Ishikawa (cell line): ENCODE measurements around the gene CNEP1R1.

Source experiments
- CEBPB ChIP-seq: IDR thresholded peaks from 2 replicates; pipeline ENCODE4 v1.6.1; 2012
- CREB1 ChIP-seq: IDR thresholded peaks from 2 replicates; pipeline ENCODE4 v1.6.1; 2012; ENCODE audit warnings: low read depth
- EGR1 ChIP-seq: IDR thresholded peaks from 2 replicates; pipeline ENCODE4 v1.6.1; 2012
- EP300 ChIP-seq: IDR thresholded peaks from 2 replicates; pipeline ENCODE4 v1.6.1; 2012; ENCODE audit warnings: borderline replicate concordance
- FOXM1 ChIP-seq: IDR thresholded peaks from 2 replicates; pipeline ENCODE4 v1.6.1; 2012; ENCODE audit warnings: low read depth, borderline replicate concordance
- MAX ChIP-seq: IDR thresholded peaks from 2 replicates; pipeline ENCODE4 v1.6.1; 2012
- NFIC ChIP-seq: IDR thresholded peaks from 2 replicates; pipeline ENCODE4 v1.6.1; 2012
- RAD21 ChIP-seq: IDR thresholded peaks from 2 replicates; pipeline ENCODE4 v1.6.1; 2012; ENCODE audit warnings: low read depth
- REST ChIP-seq: IDR thresholded peaks from 2 replicates; pipeline ENCODE4 v1.6.1; 2012; ENCODE audit warnings: low read depth, mild to moderate bottlenecking
- TAF1 ChIP-seq: IDR thresholded peaks from 2 replicates; pipeline ENCODE4 v1.6.1; 2012; ENCODE audit warnings: low read depth, mild to moderate bottlenecking
- TCF12 ChIP-seq: IDR thresholded peaks from 2 replicates; pipeline ENCODE4 v1.6.1; 2012; ENCODE audit warnings: low read depth
- USF1 ChIP-seq: IDR thresholded peaks from 2 replicates; pipeline ENCODE4 v1.6.1; 2012

GRCh38 chr16:50086176-50086575 is 61.2 kb downstream of the CNEP1R1 start:
- no peak for TF ChIP-seq RAD21
- no peak for TF ChIP-seq CEBPB
- no peak for TF ChIP-seq REST
- no peak for TF ChIP-seq EGR1
- no peak for TF ChIP-seq FOXM1
- no peak for TF ChIP-seq NFIC
- TF ChIP-seq TAF1 = no peak
- no peak for TF ChIP-seq USF1
- no peak for TF ChIP-seq TCF12
- no peak for TF ChIP-seq CREB1
- no peak for TF ChIP-seq EP300
- no peak for TF ChIP-seq MAX
